TTC549 (cell line): ENCODE data around the gene TEAD3.
"Not testable (repeated sequence)": the region's sequence is repeated elsewhere in the genome, so short reads cannot be mapped to it uniquely, and the experiment has no call there.

Source experiments
- FAIRE-seq: peaks from 2 replicates; lab custom pipeline; 2012; peaks lifted over from hg19 to GRCh38; lab: Jason Lieb, UNC

Gene TEAD3

DNA sequence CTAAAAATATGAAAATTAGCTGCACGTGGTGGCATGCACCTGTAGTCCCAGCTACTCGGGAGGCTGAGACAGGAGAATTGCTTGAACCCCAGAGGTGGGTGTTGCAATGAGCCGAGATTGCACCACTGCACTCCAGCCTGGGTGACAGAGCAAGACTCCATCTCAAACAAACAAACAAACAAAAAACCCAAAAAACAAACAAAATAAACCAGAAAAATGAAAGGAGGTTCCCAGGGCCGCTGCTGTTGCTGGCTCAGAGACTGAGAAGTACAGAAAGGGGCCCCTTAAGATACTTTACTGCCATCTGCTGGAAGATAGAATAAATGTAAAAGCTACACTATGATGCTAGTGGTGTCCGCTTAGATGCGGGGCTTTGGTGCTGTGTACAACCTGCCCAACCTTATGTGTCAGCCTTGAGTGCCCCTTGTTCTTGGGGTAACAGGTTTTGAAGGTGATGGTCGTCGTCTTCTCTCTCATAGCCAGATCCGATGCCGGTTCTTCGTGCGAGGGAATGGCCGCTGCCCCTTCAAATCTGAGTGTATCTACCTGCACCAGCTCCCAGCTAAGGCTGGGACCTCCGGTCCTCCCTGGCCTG is 47.5 kb downstream of the TEAD3 start:
- peak; percentile 37 for FAIRE-seq

DNA sequence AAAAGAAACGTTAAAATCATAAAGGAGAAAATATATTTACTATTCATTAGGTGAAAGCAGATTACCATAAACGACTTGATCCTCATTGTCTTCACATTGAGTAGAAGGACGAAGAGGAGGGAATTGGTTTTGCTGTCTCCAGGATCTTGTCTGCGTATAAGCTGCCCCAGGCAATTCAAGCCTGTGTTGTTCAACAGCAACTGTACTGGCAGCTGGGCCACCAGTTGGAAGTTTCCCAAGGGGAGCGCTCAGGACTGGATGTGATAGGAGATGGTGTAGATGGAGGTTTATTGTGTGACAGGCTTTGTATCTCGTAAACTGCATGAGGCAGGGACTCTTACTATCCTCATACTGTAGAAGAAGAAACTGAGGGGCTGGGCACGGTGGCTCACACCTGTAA is 48.7 kb downstream of the TEAD3 start:
- no peak for FAIRE-seq

DNA sequence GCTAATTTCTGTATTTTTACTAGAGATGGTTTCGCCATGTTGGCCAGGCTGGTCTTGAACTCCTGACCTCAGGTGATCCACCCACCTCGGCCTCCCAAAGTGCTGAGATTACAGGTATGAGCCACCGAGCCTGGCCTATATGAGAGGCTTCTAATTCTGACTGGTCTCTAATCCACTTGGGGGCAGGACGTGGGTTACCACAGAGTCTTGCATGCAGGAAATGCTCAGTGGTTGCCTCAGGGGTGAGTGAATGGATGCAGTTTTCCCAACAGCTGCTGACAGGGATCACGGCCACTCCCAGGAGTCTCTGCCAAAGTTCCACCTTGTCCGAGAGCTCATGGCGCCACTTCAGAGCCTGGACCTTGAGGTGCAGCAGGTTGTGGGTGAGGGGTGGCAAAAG is 51.2 kb downstream of the TEAD3 start:
- no peak for FAIRE-seq

DNA sequence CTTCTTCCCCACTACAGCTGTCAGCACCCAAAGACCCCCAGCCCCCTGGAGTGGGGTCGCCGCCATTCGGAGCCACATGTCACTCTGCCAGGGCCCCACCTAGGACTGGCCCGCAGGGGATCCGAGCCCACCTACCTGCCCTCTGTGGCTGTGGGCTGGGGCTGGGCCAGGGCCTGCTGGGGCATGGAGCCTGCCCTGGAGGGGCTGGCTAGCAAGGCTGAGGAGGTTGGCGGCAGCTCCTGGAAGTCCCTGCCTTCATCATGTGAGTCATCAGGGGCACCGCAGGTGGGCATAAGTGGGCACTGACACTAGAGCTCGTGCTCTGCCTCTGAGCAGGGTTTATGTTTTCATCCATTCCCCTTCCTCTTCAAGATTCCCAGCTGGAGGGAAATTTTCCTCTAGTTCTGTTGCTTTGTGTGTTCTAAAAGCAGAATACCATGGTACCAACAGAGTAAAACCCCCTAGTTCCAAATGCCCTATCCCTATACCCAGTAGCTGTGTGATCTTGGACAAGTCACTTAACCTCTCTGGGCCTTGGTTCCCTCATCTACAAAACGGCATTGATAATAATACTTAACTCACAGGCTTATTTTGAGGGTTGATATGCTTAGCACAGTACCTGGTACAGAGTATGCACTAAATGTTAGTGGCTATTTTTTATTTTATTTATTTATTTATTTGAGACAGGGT is 53.4 kb downstream of the TEAD3 start:
- no peak for FAIRE-seq

DNA sequence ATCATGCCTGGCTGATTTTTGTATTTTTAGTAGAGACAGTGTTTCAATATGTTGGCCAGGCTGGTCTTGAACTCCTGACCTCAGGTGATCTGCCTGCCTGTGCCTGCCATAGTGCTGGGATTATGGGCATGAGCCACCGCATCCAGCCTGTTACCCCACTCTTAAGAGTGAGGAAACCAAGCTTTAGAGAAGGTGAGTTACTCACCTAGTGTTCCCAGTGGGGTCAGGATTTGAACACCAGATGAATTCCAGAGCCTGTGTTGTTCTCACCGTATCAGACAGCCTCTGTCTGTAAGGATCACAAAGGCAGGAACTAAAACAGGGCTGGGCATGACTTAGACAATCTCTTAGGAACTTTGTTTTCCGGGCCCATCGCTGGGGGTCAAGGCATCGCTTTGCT is 54.2 kb downstream of the TEAD3 start:
- FAIRE-seq, result no peak

DNA sequence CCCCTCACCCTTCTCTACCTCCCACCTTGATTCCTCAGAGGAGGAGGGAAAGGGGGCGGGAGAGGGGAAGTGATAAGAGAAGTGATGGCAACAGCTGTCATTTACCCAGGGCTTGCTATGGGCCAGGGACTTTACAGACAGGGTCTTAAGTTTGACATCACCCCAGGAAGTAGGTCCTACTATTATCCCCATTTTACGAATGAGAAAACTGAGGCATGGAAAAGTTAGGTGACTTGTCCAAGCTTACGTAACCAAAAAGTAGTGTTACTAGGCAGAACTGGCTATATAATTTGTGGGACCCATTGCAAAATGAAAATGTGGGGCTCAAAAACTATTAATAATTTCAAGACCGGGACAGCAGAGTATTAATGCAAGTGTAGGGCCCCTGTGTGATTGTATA is 55.2 kb downstream of the TEAD3 start:
- no peak for FAIRE-seq

DNA sequence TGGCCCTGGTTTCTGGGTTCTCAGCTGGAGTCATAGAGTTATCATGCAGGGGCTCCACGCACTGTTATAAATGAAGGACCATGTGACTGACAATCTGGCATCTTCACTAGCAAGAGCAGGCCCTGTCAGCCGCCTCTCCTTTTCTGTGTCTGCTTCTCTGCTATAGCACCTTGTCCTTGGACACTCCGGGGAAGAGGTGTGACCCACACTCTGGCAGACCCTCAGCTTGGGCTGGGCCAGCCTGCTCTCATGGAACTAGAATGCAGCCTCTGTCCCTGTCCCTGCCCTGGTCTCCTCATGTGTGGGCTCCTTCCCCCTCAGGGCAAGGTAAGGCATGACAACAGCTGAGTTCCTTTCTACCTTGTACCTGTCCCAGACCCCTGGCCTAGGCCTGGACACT is 55.7 kb downstream of the TEAD3 start:
- FAIRE-seq, result no peak

DNA sequence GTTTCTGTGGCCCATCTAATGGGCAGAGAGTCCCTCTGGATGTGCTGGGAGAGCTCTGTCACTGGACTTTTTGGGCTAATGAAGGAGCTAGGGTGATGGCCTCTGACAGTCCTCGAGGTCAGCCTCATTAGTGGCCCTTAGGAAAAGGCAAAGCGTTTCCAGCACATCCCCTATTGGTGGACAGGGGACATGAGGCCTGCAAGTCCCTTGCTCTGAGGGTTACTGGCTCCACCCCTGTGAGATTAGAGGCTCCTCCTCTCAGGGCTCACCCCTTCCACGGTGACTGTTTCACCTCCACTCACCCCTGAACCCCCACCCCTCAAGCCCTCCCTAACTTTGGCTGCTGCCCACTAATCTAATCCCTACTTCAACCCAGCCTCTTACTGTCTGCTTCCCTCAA is 57.6 kb downstream of the TEAD3 start:
- no peak for FAIRE-seq

DNA sequence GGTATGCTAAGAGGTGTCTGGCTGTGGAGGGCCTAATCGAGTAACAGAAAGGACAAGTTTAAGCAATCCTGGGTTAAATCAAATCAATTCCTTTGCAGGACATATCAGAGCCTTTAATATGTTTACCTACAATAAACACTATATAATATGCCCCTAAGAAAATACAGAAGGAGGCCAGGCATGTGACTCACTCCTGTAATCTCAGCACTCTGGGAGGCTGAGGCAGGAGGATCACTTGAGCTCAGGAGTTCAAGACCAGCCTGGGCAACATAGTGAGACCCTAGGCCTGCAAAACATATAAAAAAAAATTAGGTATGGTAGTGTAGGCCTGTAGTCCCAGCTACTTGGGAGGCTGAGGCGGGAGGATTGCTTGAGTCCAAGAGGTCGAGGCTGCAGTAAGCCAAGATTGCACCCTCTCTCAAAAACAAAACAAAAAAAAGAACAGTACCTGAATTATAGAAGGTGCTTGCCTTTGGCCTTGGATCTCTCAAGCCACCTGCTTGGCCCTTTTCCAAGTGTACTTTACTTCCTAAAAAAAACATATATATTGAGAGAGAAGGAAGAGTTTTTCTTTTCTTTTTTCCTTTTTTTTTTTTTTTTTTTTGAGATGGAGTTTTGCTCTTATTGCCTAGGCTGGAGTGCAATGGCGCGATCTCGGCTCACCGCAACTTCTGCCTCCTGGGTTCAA is 58.4 kb downstream of the TEAD3 start:
- FAIRE-seq, result not testable (repeated sequence)

DNA sequence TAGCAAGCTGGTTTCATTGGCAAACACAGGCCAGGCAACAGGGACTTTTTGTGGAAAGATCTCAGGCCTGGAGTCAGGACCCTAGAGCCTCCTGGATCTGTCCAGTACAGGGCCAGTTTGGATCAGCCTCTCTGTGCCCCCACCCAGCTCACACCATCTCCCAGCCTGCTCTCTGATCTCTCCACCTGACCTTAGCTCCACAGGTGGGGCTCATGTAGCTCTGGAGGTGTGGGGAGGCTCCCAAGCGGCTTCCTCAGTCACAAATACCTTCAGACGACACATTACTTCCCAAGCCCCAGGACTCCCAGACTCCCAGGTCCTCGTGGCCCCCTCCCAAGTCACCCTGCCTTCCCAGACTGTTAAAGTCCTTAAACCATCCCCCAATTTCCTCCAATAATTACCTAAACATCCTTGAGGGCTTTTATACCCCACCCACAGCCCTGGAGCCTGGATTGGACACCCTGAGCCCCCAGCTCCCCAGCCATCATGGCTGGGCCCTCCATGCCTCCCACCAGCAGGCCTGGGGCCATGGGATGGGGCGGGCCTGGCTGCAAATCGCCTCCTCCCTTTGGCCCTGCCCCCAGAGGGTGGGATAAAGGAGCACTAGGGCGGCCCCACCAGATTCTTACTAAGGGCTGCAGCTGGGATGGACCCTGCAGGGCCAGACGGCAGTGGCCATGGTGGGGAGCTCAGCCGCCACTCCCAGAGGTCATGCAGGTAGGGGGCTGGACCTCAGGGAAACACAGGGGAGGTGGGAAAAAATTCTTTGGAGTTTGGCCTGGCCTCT is 60.6 kb downstream of the TEAD3 start:
- FAIRE-seq, result no peak

DNA sequence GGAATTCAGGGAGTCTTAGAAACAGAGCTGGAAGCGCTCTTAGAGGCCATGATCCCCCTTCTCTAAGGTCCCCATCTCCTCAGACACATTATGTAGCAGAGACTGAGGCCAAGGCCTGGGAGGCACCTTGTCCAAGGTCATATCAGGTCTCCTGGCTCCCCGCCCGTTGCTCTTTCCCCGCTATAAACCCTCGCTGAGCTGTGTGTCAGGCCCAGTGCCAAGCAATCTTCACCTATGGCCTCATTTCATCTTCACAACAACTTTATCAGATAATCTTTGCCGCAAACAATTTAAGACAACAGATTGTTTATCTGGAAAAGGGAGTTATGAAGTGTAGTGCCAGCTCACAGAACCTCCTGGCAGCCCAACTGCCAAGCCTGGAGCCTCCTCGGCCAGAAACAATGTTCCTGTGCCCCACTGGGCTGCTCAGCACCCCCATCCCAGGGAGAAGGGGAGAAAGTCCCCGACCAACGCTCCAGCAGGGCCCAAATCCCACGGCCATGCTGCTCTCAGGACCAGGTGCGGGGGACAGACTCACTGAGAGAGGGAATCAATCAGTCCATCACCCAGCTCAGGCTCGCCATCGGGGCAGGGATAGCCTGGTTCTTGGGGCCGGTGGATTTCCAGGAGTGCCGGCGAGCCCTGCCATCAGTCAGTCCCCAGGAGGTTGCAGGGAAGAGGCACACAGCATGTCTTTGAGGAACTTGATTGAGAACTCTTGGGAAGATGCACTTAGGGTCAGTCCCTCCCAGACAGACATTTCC is 61.6 kb downstream of the TEAD3 start:
- no peak for FAIRE-seq

DNA sequence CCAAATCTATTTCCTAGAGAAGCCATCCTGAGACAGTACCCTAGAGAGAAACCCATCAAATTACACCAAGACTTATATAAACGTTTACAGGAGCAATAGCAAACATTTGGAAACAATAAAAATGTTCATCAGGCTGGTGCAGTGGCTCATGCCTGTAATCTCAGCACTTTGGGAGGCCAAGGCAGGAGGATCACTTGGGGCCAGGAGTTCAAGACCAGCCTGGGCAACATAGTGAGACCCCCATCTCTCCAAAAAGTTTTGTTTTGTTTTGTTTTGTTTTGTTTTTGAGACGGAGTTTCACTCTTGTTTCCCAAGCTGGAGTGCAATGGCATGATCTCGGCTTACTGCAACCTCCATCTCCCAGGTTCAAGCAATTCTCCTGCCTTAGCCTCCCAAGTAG is 64.2 kb downstream of the TEAD3 start:
- FAIRE-seq, result not testable (repeated sequence)

DNA sequence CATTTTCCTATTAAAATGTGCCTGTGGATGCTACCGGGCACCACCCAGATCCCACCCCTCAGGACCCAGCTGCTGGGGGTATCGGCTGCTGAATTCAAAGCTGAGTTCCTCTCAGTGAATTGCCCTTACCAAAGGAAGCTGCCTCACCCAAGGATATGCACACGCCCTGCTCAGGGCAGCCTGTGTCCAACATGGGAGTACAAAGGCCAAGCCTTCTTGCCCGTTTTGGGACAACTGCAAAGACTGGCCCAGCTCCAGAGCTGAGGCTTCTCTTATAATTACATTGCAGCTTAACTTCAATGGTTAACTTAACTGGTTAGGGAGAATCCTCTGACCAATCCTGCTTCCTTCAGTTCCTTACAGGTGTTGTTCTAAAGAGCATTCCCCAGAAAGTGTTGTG is 64.6 kb downstream of the TEAD3 start:
- no peak for FAIRE-seq

DNA sequence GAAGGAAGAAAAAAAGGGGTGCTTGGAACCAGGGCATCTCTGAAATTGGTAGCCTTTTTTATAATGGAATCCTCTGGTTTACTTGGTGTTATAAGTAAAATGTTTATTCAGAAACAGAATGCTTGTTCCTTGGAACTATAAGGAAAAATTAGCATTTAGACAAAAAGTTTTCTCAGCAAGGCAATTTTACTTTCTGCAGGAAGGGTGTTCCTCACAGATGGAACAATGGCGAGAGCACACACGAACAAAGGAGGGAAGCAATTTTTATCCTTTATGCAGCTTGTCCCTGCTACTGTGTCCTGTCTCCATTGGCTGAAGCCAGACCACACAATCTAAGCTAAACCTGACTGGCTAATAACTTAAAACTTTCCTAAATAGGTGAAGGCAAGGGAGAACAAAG is 67.4 kb downstream of the TEAD3 start:
- no peak for FAIRE-seq

DNA sequence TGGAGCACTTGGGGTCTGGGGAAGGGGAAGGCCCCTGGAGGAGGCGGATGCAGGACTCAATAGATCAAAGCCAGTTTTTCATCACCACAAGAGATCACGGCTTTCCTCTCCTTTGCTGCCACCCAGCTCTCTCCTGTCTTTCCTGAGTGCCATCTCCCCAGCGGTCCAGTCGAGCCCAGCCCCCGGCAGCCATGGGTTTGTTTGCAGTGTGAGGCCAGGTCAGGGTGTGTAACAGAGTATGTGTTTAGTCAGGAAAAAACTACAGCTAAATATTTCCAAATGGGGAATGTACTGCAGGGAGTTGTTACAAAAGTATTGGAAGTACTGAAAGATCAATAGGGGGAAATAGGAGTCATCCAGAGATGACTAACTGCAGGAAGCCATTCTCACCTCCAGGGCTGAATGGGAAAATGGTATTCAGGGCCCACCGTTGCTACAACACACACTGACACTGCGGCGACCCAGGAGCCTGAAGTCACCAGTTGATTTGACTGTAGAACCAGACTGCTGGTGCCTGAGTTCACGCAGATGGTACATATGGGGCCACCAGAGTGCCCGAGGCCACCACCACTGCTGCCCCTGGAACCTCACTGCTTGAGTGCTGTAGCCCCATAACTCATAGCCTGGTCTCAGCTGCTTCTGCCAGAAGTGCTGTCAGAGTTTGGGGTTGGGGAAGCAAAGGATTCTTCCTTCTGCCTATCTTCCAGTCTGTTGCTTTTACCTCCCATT is 68.3 kb downstream of the TEAD3 start:
- no peak for FAIRE-seq

DNA sequence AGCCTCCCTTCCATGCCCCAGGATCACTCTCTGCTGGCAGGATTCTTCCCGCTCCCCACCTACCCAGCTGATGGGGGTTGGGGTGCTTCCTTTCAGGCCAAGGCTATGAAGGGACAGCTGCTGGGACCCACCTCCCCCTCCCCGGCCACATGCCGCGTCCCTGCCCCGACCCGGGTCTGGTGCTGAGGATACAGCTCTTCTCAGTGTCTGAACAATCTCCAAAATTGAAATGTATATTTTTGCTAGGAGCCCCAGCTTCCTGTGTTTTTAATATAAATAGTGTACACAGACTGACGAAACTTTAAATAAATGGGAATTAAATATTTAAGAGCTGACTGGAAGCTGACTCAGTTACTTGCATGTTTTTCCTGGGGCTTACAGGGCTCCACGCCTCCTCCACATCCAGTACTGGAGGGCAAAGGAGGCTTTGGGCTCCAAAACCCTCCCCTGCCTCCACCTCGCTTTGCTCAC is 69.0 kb downstream of the TEAD3 start:
- FAIRE-seq, result no peak

DNA sequence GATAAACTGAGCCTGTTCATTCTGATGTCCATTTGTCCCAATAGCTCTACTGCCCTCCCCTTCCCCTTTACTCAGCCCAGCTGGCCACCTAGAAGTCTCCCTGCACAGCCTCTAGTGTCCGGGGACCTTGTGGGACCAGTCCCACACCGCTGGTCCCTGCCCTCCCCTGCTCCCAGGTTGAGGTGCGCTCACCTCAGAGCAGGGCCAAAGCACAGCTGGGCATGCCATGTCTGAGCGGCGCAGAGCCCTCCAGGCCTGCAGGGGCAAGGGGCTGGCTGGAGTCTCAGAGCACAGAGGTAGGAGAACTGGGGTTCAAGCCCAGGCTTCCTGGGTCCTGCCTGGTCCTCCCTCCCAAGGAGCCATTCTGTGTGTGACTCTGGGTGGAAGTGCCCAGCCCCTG is 69.4 kb downstream of the TEAD3 start:
- no peak for FAIRE-seq

DNA sequence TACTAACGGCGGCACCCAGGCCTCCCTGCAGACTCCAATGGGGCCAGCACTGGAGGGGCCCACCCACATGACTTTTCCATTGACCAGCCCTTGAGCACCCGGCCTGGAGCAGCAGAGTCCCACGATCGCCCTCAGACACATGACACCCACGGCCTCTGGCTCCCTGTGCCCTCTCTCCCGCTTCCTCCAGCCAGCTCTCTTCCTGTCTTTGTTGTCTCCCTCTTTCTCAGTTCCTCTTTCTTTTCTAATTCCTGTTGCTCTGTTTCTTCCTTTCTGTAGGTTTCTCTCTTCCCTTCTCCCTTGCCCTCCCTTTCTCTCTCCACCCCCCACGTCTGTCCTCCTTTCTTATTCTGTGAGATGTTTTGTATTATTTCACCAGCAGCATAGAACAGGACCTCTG is 70.8 kb downstream of the TEAD3 start:
- FAIRE-seq, result no peak

DNA sequence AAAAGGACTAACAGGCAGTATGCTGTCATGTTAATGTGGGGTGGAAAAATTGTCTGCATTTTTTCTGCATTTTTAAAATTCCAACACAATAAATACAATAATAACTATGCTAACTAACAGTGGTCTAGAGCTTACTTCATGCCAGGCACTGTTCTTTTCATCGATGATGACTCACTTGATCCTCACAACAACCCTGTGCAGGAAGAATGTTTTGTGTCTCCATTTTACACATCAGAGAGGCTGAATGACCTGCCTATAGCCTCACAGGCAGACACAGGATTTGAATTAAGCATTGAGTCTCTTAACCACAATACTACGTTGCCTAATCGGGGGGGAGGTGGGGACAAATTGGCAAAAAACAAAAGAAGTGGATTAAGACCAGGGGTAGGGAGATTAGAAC is 71.6 kb downstream of the TEAD3 start:
- no peak for FAIRE-seq
